K562 (cell line): ENCODE measurements around the gene MAST1.

Experiments
- ARNT ChIP-seq, 2 experiments: fragments of 450-650 bp; IDR thresholded peaks; 2 replicates each; pipeline ENCODE4 v1.6.1; 2016; ENCODE audit warnings: mild to moderate bottlenecking in 1 of 2
- EHMT2 ChIP-seq: fragments of 450-650 bp; IDR thresholded peaks from 2 replicates; pipeline ENCODE4 v1.6.1; 2018; ENCODE audit warnings: antibody characterized with exemption
- NFE2L1 ChIP-seq: fragments of 450-650 bp; IDR thresholded peaks from 2 replicates; pipeline ENCODE4 v1.6.1; 2016; ENCODE audit warnings: missing genetic modification characterization, low read depth, mild to moderate bottlenecking, missing compliant biosample characterization, moderate library complexity, borderline replicate concordance
- NFRKB ChIP-seq: fragments of 450-650 bp; IDR thresholded peaks from 2 replicates; pipeline ENCODE4 v1.6.1; 2016; ENCODE audit warnings: low read depth
- RAD21 ChIP-seq, 2 experiments: fragments of 250-450 bp in 1 of 2; fragments of 450-650 bp in 1 of 2; sonication (Bioruptor Pico) in 1 of 2; formaldehyde crosslinking in 1 of 2; IDR thresholded peaks in 1 of 2; conservative IDR thresholded peaks in 1 of 2; 2 replicates each; pipeline versions ENCODE4 v1.4.0 to v1.8.0; 2020 to 2022; ENCODE audit warnings: mild to moderate bottlenecking in 2 of 2, moderate library complexity in 1 of 2
- SPI1 ChIP-seq: IDR thresholded peaks from 2 replicates; pipeline ENCODE4 v1.6.1; 2011; ENCODE audit warnings: low read depth, low read length, control low read depth, borderline replicate concordance
- ZBTB7A ChIP-seq: IDR thresholded peaks from 2 replicates; pipeline ENCODE4 v1.6.1; 2011; ENCODE audit warnings: low read depth, mild to moderate bottlenecking, low read length, moderate library complexity, borderline replicate concordance; ENCODE audit not compliant: control insufficient read depth
- ZNF274 ChIP-seq: IDR thresholded peaks from 2 replicates; pipeline ENCODE4 v1.6.1; 2011; ENCODE audit warnings: low read depth, mild to moderate bottlenecking, low read length, moderate library complexity, borderline replicate concordance
- TF ChIP-seq, protein P1 (sequence below), 3 experiments: IDR thresholded peaks in 2 of 3; conservative IDR thresholded peaks in 1 of 3; 2 replicates each; pipeline ENCODE4 v1.5.1; 2011 to 2012; ENCODE audit warnings: low read length in 3 of 3, mild to moderate bottlenecking in 3 of 3, control low read depth in 2 of 3, improper control_type of control experiment in 1 of 3, inconsistent platforms in 1 of 3, low read depth in 1 of 3, mixed read lengths in 1 of 3, moderate library complexity in 1 of 3; ENCODE audit not compliant: insufficient read depth in 2 of 3
- TF ChIP-seq, protein P2 (sequence below): sonication (generic); formaldehyde crosslinking; IDR thresholded peaks from 2 replicates; pipeline ENCODE4 v1.8.0; 2022; ENCODE audit warnings: mild to moderate bottlenecking, missing genetic modification reagents

DNA sequence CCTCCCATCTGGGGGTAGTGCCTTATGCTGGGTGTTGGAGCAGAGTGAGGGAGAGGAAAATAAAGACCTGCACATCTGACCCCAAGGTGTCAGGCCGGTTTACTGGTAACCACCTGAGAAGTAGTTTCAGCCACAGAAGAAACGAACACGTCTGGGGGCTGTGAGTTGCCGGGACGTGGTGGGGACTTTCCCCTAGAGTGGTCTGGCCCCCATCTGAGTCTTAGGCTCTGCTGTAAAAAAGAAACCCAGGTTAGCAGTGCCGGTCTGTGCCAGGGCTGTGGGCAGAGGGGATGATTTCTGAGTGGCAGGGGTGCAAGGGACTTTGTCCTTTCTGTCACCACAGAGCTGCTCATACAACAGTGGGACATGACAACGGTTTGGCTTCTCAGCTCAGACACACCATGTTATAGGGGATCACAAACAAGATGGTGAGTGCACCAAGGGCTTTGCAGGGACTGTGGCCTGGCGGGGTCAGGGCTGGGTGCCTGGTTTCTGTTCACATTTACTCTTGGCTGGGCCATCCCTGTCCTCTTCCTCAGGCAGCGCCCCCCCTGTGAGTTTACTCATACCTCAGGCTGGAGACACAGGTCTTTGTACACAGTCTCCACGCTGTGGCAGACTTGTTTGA lies 61.7 kb downstream of the MAST1 start:
- TF ChIP-seq, protein P1, sequence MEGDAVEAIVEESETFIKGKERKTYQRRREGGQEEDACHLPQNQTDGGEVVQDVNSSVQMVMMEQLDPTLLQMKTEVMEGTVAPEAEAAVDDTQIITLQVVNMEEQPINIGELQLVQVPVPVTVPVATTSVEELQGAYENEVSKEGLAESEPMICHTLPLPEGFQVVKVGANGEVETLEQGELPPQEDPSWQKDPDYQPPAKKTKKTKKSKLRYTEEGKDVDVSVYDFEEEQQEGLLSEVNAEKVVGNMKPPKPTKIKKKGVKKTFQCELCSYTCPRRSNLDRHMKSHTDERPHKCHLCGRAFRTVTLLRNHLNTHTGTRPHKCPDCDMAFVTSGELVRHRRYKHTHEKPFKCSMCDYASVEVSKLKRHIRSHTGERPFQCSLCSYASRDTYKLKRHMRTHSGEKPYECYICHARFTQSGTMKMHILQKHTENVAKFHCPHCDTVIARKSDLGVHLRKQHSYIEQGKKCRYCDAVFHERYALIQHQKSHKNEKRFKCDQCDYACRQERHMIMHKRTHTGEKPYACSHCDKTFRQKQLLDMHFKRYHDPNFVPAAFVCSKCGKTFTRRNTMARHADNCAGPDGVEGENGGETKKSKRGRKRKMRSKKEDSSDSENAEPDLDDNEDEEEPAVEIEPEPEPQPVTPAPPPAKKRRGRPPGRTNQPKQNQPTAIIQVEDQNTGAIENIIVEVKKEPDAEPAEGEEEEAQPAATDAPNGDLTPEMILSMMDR (IDR thresholded peaks at IDR 0.05 in 2 of 3, conservative IDR thresholded peaks at IDR 0.05 in 1 of 3; ENCODE audit: insufficient read depth in 2 of 3, low read depth in 1 of 3, low read length in 3 of 3), result no peak
- TF ChIP-seq EHMT2 (no peak), ZBTB7A (no peak), ZNF274 (no peak), ARNT (IDR thresholded peaks at IDR 0.05) (no peak), RAD21 (CRISPR knock-in tag; conservative IDR thresholded peaks at IDR 0.05 in 1 of 2, IDR thresholded peaks at IDR 0.05 in 1 of 2) (no peak), SPI1 (no peak), NFRKB (no peak), NFE2L1 (tag) (no peak)
- TF ChIP-seq, protein P2, sequence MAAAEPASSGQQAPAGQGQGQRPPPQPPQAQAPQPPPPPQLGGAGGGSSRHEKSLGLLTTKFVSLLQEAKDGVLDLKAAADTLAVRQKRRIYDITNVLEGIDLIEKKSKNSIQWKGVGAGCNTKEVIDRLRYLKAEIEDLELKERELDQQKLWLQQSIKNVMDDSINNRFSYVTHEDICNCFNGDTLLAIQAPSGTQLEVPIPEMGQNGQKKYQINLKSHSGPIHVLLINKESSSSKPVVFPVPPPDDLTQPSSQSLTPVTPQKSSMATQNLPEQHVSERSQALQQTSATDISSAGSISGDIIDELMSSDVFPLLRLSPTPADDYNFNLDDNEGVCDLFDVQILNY (CRISPR knock-in tag), result no peak
